SK-N-SH (cell line): ENCODE results near the gene GMPR. TPM values are rescaled to one million over a fixed set of nuclear protein-coding genes. Genes with fewer than 3 reads are reported as not detected.

Experiments
- CTCF ChIA-PET: fragments of 300-600, 350-600 bp; formaldehyde crosslinking; extraction: SDS; loops from one replicate; lab custom pipeline; 2021; lab: Yijun Ruan, JAX
- POLR2A ChIA-PET: fragments of 350-600 bp; sonication (Branson Sonifier 250); formaldehyde crosslinking; extraction: SDS; loops from one replicate; lab custom pipeline; 2020; ENCODE audit warnings: antibody characterized with exemption, inconsistent platforms; lab: Yijun Ruan, JAX
- DNase-seq: peaks from one replicate; pipeline ENCODE4 v3.0.0; 2012
- H2AFZ ChIP-seq: fragments of 200-600 bp; sonication (generic); 2 replicates; pipeline ENCODE4 v1.8.1; 2016; ENCODE audit warnings: antibody characterized with exemption, mild to moderate bottlenecking, low read depth
- H3F3A ChIP-seq: fragments of 200-600 bp; sonication (generic); replicated peaks from 2 replicates; pipeline ENCODE3; 2016; ENCODE audit warnings: antibody characterized with exemption, mild to moderate bottlenecking; ENCODE audit not compliant: insufficient read depth
- H3K27ac ChIP-seq, 2 experiments: fragments of 200-500 bp in 1 of 2; fragments of 200-600 bp in 1 of 2; sonication (Bioruptor generic) in 1 of 2; sonication (generic), shearing (Covaris generic) in 1 of 2; 2 replicates each; pipeline versions ENCODE4 v1.5.1 to v1.6.1; 2014 to 2016; ENCODE audit warnings: low read depth in 2 of 2, inconsistent platforms in 1 of 2, low read length in 1 of 2, mild to moderate bottlenecking in 1 of 2, mixed read lengths in 1 of 2
- H3K27me3 ChIP-seq: fragments of 200-600 bp; sonication (generic), shearing (Covaris generic); 2 replicates; pipeline ENCODE4 v1.6.1; 2016; ENCODE audit warnings: mixed run types; ENCODE audit not compliant: insufficient read depth
- H3K36me3 ChIP-seq, 2 experiments: fragments of 200-500 bp in 1 of 2; fragments of 200-600 bp in 1 of 2; sonication (Bioruptor generic) in 1 of 2; sonication (generic) in 1 of 2; replicated peaks in 1 of 2; 2 replicates each; pipeline versions ENCODE3 to v1.5.1; 2014 to 2016; ENCODE audit warnings: low read length in 1 of 2, mild to moderate bottlenecking in 1 of 2; ENCODE audit not compliant: insufficient read depth in 2 of 2, control insufficient read depth in 1 of 2
- H3K4me1 ChIP-seq, 2 experiments: fragments of 200-500 bp in 1 of 2; fragments of 200-600 bp in 1 of 2; sonication (Bioruptor generic) in 1 of 2; sonication (generic), shearing (Covaris generic) in 1 of 2; 2 replicates each; pipeline versions ENCODE4 v1.5.1 to v1.6.1; 2014 to 2016; ENCODE audit warnings: low read depth in 1 of 2, low read length in 1 of 2, mixed run types in 1 of 2; ENCODE audit not compliant: insufficient read depth in 2 of 2, control insufficient read depth in 1 of 2
- H3K4me2 ChIP-seq: fragments of 200-600 bp; sonication (generic), shearing (Covaris generic); 2 replicates; pipeline ENCODE4 v1.6.1; 2017; ENCODE audit warnings: mixed run types
- H3K4me3 ChIP-seq, 2 experiments: fragments of 200-500 bp in 1 of 2; fragments of 200-600 bp in 1 of 2; sonication (Bioruptor generic) in 1 of 2; sonication (generic), shearing (Covaris generic) in 1 of 2; 2 replicates each; pipeline versions ENCODE4 v1.5.1 to v1.8.1; 2014 to 2016; ENCODE audit warnings: low read depth in 2 of 2, inconsistent platforms in 1 of 2, low read length in 1 of 2, mild to moderate bottlenecking in 1 of 2, mixed read lengths in 1 of 2, moderate library complexity in 1 of 2
- H3K79me2 ChIP-seq: fragments of 200-600 bp; sonication (generic); 2 replicates; pipeline ENCODE4 v1.8.1; 2017; ENCODE audit warnings: mild to moderate bottlenecking; ENCODE audit not compliant: insufficient read depth
- H3K9ac ChIP-seq: fragments of 200-600 bp; sonication (generic); 2 replicates; pipeline ENCODE4 v1.6.1; 2017; ENCODE audit warnings: mixed run types
- H3K9me2 ChIP-seq: fragments of 200-600 bp; sonication (generic); 2 replicates; pipeline ENCODE4 v1.6.1; 2017; ENCODE audit warnings: mixed run types
- H3K9me3 ChIP-seq: fragments of 200-600 bp; sonication (generic); 2 replicates; pipeline ENCODE4 v1.6.1; 2017; ENCODE audit warnings: mixed run types, mild to moderate bottlenecking, moderate library complexity
- H4K20me1 ChIP-seq: fragments of 200-600 bp; sonication (generic); 2 replicates; pipeline ENCODE4 v1.6.1; 2017; ENCODE audit warnings: mild to moderate bottlenecking, mixed run types; ENCODE audit not compliant: insufficient read depth
- CTCF ChIP-seq: fragments of 200-600 bp; sonication (generic); IDR thresholded peaks from 2 replicates; pipeline ENCODE4 v1.6.1; 2017; ENCODE audit warnings: antibody characterized with exemption, mild to moderate bottlenecking, moderate library complexity
- ELF1 ChIP-seq: IDR thresholded peaks from 2 replicates; pipeline ENCODE4 v1.4.0; 2012
- EP300 ChIP-seq, 2 experiments: IDR thresholded peaks; 2 replicates each; pipeline versions ENCODE4 v1.4.0 to v1.6.1; 2012; ENCODE audit warnings: borderline replicate concordance in 1 of 2, low read depth in 1 of 2, low read length in 1 of 2
- FOXJ3 ChIP-seq: sonication (generic); formaldehyde crosslinking; IDR thresholded peaks from 2 replicates; pipeline ENCODE4 v1.5.1; 2020; ENCODE audit warnings: mild to moderate bottlenecking, missing genetic modification reagents
- FOXM1 ChIP-seq: IDR thresholded peaks from 2 replicates; pipeline ENCODE4 v1.4.0; 2012; ENCODE audit warnings: low read depth, mild to moderate bottlenecking
- GATA2 ChIP-seq: sonication (generic); formaldehyde crosslinking; IDR thresholded peaks from 2 replicates; pipeline ENCODE4 v1.5.0; 2020; ENCODE audit warnings: mild to moderate bottlenecking, missing genetic modification reagents
- MEF2A ChIP-seq: IDR thresholded peaks from 2 replicates; pipeline ENCODE4 v1.4.0; 2012; ENCODE audit warnings: low read depth, borderline replicate concordance
- MXI1 ChIP-seq: IDR thresholded peaks from 2 replicates; pipeline ENCODE4 v1.6.1; 2012; ENCODE audit warnings: mild to moderate bottlenecking, low read depth, low read length, improper control_type of control experiment
- NRF1 ChIP-seq: IDR thresholded peaks from 2 replicates; pipeline ENCODE4 v1.6.1; 2012; ENCODE audit warnings: low read depth, mild to moderate bottlenecking, low read length
- POLR2AphosphoS5 ChIP-seq: IDR thresholded peaks from 2 replicates; pipeline ENCODE4 v1.6.1; 2012; ENCODE audit warnings: low read depth, low read length
- RFX5 ChIP-seq: IDR thresholded peaks from 2 replicates; pipeline ENCODE4 v1.6.1; 2012; ENCODE audit warnings: mild to moderate bottlenecking, improper control_type of control experiment, low read length
- TEAD4 ChIP-seq: IDR thresholded peaks from 2 replicates; pipeline ENCODE4 v1.4.0; 2012; ENCODE audit warnings: mild to moderate bottlenecking, borderline replicate concordance; ENCODE audit not compliant: insufficient read depth
- YY1 ChIP-seq: IDR thresholded peaks from 2 replicates; pipeline ENCODE4 v1.4.0; 2012; ENCODE audit warnings: low read depth, mild to moderate bottlenecking
- WGBS: methylation state at CpG from one replicate; pipeline ENCODE4 v1.1.6; 2017; ENCODE audit warnings: low lambda C conversion rate; 5-methylcytosine and 5-hydroxymethylcytosine counted together
- polyA plus RNA-seq, 3 experiments: library from polyadenylated mRNA; depleted of rRNA; stranded (reverse); fragments of >200 nt; gene quantifications; 2 replicates each; pipeline ENCODE4 v1.2.3, GENCODE V29; 2012
- TF ChIP-seq, protein P1 (sequence below): fragments of 150-350 bp; IDR thresholded peaks from 2 replicates; pipeline ENCODE4 v1.6.1; 2016; ENCODE audit warnings: mild to moderate bottlenecking, low read depth, low read length

Gene GMPR
- polyA plus RNA-seq, 1 of the 3 experiments (the other 2 are of a cell fraction) = 21.0 TPM

DNA sequence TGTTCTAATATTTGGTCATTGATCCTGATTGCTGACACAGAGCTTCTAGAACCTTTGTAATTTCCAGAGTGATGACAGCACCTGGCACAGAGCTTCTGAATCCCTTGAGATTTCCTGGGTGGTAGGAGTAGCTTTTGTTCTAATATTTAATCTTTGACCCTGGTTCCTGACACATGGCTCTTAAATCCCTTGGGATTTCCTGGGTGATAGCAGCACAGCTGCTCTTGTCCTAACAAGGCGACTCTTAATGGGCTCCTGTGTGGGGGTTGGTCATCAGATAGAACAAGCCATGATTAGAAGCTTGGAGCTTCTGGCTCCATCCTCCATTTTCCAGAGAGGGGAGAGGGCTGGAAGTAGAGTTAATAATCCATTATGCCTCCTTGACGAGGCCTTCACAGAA lies 18.4 kb downstream of the GMPR start:
- WGBS = 100% methylated on average over 1 of the region's 2 CpGs
- no peaks in the 10 kb centered on the region for H3K9me2 ChIP-seq
- H3K27me3 ChIP-seq = no peaks in the 10 kb centered on the region

DNA sequence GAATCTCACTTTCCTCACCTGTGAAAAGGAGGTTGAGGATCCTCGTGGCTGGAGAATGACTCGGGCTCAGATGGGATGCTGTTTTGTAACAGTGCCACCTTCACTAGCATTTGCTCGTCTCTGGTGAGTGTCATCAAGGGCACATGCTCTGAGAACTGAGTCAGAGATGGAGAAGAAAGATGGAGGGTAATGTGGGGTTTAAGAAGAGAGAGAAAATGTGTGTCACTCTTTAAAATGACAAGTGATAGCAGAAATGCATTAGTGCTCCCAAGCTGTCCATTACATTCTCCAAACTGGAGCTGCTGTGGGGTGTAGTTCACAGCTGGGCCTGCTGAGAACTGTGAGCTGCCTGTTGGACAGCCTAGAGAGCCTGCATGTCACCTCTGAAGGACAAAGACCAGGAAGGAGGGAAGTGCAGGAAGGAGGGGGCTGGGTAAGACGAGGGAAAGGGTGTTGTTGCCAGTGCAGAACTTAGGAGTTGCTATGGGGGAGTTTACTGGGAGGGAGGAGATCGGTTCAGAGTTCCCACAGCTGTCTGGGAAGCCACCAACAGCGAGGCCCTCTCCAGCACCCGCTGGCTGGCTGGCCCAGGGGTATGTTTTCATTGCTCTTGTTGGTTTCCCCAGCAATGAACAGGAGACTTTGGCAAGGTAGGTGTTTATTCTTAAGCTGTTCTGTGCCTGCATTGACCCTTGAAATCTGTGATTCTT lies 19.8 kb downstream of the GMPR start:
- 70% methylated on average over 7 of the region's 7 CpGs for WGBS
- CTCF ChIA-PET = no interaction called here
- H2AFZ ChIP-seq = no peak overlapping the region
- POLR2A ChIA-PET = no interaction called here
- H3K9ac ChIP-seq = no peak overlapping the region
- no peak overlapping the region for H3K27ac ChIP-seq
- 0 out of 2 replicates have a peak, but pooled peaks cover 4% of the 10 kb centered on the region for H3K9me3 ChIP-seq
- H3K27me3 ChIP-seq = no peaks in the 10 kb centered on the region
- no peaks in the 10 kb centered on the region for H3K79me2 ChIP-seq
- H3K36me3 ChIP-seq = no peaks in the 10 kb centered on the region
- TF ChIP-seq NRF1 (no peak), POLR2AphosphoS5 (no peak), GATA2 (CRISPR knock-in tag) (no peak), MEF2A (no peak), MXI1 (no peak), ELF1 (no peak), FOXJ3 (CRISPR knock-in tag) (no peak), RFX5 (no peak), TEAD4 (no peak)
- TF ChIP-seq, protein P1, sequence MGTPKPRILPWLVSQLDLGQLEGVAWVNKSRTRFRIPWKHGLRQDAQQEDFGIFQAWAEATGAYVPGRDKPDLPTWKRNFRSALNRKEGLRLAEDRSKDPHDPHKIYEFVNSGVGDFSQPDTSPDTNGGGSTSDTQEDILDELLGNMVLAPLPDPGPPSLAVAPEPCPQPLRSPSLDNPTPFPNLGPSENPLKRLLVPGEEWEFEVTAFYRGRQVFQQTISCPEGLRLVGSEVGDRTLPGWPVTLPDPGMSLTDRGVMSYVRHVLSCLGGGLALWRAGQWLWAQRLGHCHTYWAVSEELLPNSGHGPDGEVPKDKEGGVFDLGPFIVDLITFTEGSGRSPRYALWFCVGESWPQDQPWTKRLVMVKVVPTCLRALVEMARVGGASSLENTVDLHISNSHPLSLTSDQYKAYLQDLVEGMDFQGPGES = no peak
- no peaks in the 10 kb centered on the region for H3K4me1 ChIP-seq
- no peaks in the 10 kb centered on the region for H3K9me2 ChIP-seq
- H3K4me2 ChIP-seq = no peak overlapping the region
- H3K4me3 ChIP-seq = no peak overlapping the region
- no peaks in the 10 kb centered on the region for H3F3A ChIP-seq
- no peaks in the 10 kb centered on the region for H4K20me1 ChIP-seq
- DNase-seq = no peak

More for the DNA sequence above, 18.4 kb downstream of the GMPR start:
- CTCF ChIA-PET = interaction anchor here (1.0 kb wide), 1 partner anchor 29 kb away, joined by 3 read pairs; no protein-coding TSS in a partner anchor
- TF ChIP-seq FOXM1 (no peak), EP300 (IDR thresholded peaks at IDR 0.05; ENCODE audit: borderline replicate concordance in 1 of 2, low read depth in 1 of 2, low read length in 1 of 2) (no peak), CTCF (no peak), YY1 (no peak)
- no peak overlapping the region for H3K27ac ChIP-seq
- H3K4me3 ChIP-seq = no peak overlapping the region
- 0 out of 2 replicates have a peak, but pooled peaks cover 4% of the 10 kb centered on the region for H3K9me3 ChIP-seq
- H2AFZ ChIP-seq = no peak overlapping the region
- no peaks in the 10 kb centered on the region; a peak in 1 of 4 replicates for H3K4me1 ChIP-seq
- POLR2A ChIA-PET = no interaction called here
- H3F3A ChIP-seq = no peaks in the 10 kb centered on the region
- no peaks in the 10 kb centered on the region for H3K79me2 ChIP-seq
- H4K20me1 ChIP-seq = no peaks in the 10 kb centered on the region
- H3K4me2 ChIP-seq = no peak overlapping the region
- no peaks in the 10 kb centered on the region for H3K36me3 ChIP-seq
- no peak for DNase-seq
- no peak overlapping the region for H3K9ac ChIP-seq
